Astrocyte (in vitro differentiated cells and primary cell): ENCODE data around the gene FOXD3. TPM values are rescaled to one million over a fixed set of nuclear protein-coding genes. Genes with fewer than 3 reads are reported as not detected.

ENCODE experiments used
- DNase-seq: peaks from one replicate; pipeline ENCODE4 v3.0.0-alpha.2; 2010; ENCODE audit warnings: low read depth
- FAIRE-seq: peaks from 2 replicates; lab custom pipeline; 2011; peaks lifted over from hg19 to GRCh38; lab: Jason Lieb, UNC
- H2AFZ ChIP-seq: 2 replicates; pipeline ENCODE4 v1.6.0; 2012; ENCODE audit warnings: low read depth, low read length, inconsistent platforms
- H3K27ac ChIP-seq: 2 replicates; pipeline ENCODE4 v1.5.1; 2011; ENCODE audit warnings: low read depth, low read length, inconsistent platforms
- H3K27me3 ChIP-seq: 2 replicates; pipeline ENCODE4 v1.6.0; 2011; ENCODE audit warnings: low read length, inconsistent platforms; ENCODE audit not compliant: insufficient read depth
- H3K36me3 ChIP-seq: 2 replicates; pipeline ENCODE4 v1.5.1; 2011; ENCODE audit warnings: low read length, inconsistent platforms; ENCODE audit not compliant: insufficient read depth
- H3K4me1 ChIP-seq: 2 replicates; pipeline ENCODE4 v1.5.1; 2011; ENCODE audit warnings: low read length, inconsistent platforms; ENCODE audit not compliant: insufficient read depth
- H3K4me2 ChIP-seq: 2 replicates; pipeline ENCODE4 v1.6.0; 2012; ENCODE audit warnings: low read length, inconsistent platforms
- H3K4me3 ChIP-seq: 2 replicates; pipeline ENCODE4 v1.5.1; 2011; ENCODE audit warnings: low read depth, mild to moderate bottlenecking, low read length, inconsistent platforms; ENCODE audit not compliant: insufficient read depth
- H3K79me2 ChIP-seq: 2 replicates; pipeline ENCODE4 v1.6.0; 2012; ENCODE audit warnings: mild to moderate bottlenecking, low read length, inconsistent platforms; ENCODE audit not compliant: insufficient read depth
- H3K9ac ChIP-seq: 2 replicates; pipeline ENCODE4 v1.6.0; 2012; ENCODE audit warnings: mild to moderate bottlenecking, low read length, inconsistent platforms
- H3K9me3 ChIP-seq: 2 replicates; pipeline ENCODE4 v1.5.1; 2012; ENCODE audit warnings: low read depth, mild to moderate bottlenecking, low read length, inconsistent platforms; ENCODE audit not compliant: insufficient read depth
- H4K20me1 ChIP-seq: 2 replicates; pipeline ENCODE4 v1.6.0; 2012; ENCODE audit warnings: low read length, inconsistent platforms; ENCODE audit not compliant: insufficient read depth
- H3K27ac Mint-ChIP-seq: one replicate; pipeline ENCODE4 v1.8.0; 2021; ENCODE audit warnings: mild to moderate bottlenecking, mixed read lengths; ENCODE audit not compliant: unreplicated experiment
- H3K27me3 Mint-ChIP-seq: one replicate; pipeline ENCODE4 v1.8.0; 2021; ENCODE audit warnings: low read depth, mixed read lengths; ENCODE audit not compliant: unreplicated experiment
- H3K36me3 Mint-ChIP-seq: one replicate; pipeline ENCODE4 v1.8.0; 2021; ENCODE audit warnings: low read depth, mixed read lengths; ENCODE audit not compliant: unreplicated experiment
- H3K4me1 Mint-ChIP-seq: one replicate; pipeline ENCODE4 v1.8.0; 2021; ENCODE audit warnings: low read depth, mixed read lengths; ENCODE audit not compliant: unreplicated experiment
- H3K4me3 Mint-ChIP-seq: one replicate; pipeline ENCODE4 v1.8.0; 2021; ENCODE audit warnings: mild to moderate bottlenecking, moderate library complexity, mixed read lengths; ENCODE audit not compliant: unreplicated experiment
- H3K9me3 Mint-ChIP-seq: one replicate; pipeline ENCODE4 v1.8.0; 2021; ENCODE audit warnings: mild to moderate bottlenecking, mixed read lengths; ENCODE audit not compliant: unreplicated experiment
- EZH2 ChIP-seq: IDR thresholded peaks from 2 replicates; pipeline ENCODE4 v1.6.1; 2012; ENCODE audit warnings: mild to moderate bottlenecking, low read length, inconsistent platforms; ENCODE audit not compliant: insufficient read depth
- microRNA-seq: library from miRNA; unstranded; fragments of <30 nt; microRNA quantifications from one replicate; pipeline ENCODE4 v1.2.0, GENCODE V29; 2020
- total RNA-seq: library from RNA; stranded (reverse); gene quantifications from 2 replicates; pipeline ENCODE4 v1.2.1, GENCODE V29; 2021
- TF ChIP-seq, protein P1 (sequence below): IDR thresholded peaks from 2 replicates; pipeline ENCODE4 v1.5.1; 2011; ENCODE audit warnings: low read depth, mild to moderate bottlenecking, inconsistent platforms, low read length, moderate library complexity; ENCODE audit not compliant: insufficient read depth

Gene FOXD3
- total RNA-seq, 1 donor from 2014 or later, result not detected

- peaks cover 4% of the 10 kb centered on the region for H3K4me1 ChIP-seq
- H3K4me1 Mint-ChIP-seq, result peaks cover 6% of the 10 kb centered on the region
- H3K4me2 ChIP-seq, result peak within 1 kb of the TSS; percentile 96
- no peak for FAIRE-seq
- no peaks in the 10 kb centered on the region for H3K36me3 ChIP-seq
- H3K27ac Mint-ChIP-seq, result peak within 1 kb of the TSS; percentile 62
- TF ChIP-seq, protein P1, sequence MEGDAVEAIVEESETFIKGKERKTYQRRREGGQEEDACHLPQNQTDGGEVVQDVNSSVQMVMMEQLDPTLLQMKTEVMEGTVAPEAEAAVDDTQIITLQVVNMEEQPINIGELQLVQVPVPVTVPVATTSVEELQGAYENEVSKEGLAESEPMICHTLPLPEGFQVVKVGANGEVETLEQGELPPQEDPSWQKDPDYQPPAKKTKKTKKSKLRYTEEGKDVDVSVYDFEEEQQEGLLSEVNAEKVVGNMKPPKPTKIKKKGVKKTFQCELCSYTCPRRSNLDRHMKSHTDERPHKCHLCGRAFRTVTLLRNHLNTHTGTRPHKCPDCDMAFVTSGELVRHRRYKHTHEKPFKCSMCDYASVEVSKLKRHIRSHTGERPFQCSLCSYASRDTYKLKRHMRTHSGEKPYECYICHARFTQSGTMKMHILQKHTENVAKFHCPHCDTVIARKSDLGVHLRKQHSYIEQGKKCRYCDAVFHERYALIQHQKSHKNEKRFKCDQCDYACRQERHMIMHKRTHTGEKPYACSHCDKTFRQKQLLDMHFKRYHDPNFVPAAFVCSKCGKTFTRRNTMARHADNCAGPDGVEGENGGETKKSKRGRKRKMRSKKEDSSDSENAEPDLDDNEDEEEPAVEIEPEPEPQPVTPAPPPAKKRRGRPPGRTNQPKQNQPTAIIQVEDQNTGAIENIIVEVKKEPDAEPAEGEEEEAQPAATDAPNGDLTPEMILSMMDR, result no peak
- TF ChIP-seq EZH2, result no peak
- no peaks in the 10 kb centered on the region for H3K9me3 Mint-ChIP-seq
- H3K27ac ChIP-seq, result peak within 1 kb of the TSS; percentile 56
- no peaks in the 10 kb centered on the region for H4K20me1 ChIP-seq
- no peaks in the 10 kb centered on the region for H3K27me3 Mint-ChIP-seq
- H3K27me3 ChIP-seq, result peaks cover 3% of the 10 kb centered on the region
- DNase-seq, result peak; percentile 76
- H3K36me3 Mint-ChIP-seq, result no peaks in the 10 kb centered on the region
- H2AFZ ChIP-seq, result peak within 1 kb of the TSS; percentile 97
- H3K9me3 ChIP-seq, result no peaks in the 10 kb centered on the region
- H3K4me3 Mint-ChIP-seq, result peak within 1 kb of the TSS; percentile 98
- peak within 1 kb of the TSS; percentile 90 for H3K9ac ChIP-seq
- peak within 1 kb of the TSS; percentile 98 for H3K4me3 ChIP-seq
- no peaks in the 10 kb centered on the region for H3K79me2 ChIP-seq
These were observed 45.1 kb downstream of the FOXD3 start, which contains the start of gene ALG6 for GRCh38 chr1:63367215-63368103. TSS of gene ALG6 (plus strand) at chr1:63367627. CDS start at chr1:63370978, 3,351 bp downstream.

DNA sequence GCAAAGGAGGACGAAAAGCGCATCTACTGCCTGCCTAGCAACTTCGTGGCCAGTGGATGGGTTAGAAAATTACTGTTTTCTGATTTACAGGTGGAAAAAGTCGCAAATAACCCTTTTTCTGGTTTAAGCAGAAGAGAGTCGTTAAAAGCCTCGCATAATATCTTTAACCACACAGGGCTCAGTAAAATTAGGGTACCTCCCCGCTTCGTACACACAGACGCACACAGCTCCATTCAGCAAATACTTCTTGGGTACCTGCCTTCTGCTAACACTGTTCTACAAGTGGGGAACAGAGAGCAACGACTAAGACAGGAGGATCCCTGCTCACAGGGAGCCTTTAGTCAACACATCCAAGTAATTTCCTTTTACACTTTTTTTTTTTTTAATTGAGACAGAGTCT, 45.8 kb downstream of the FOXD3 start:
- no peaks in the 10 kb centered on the region for H3K36me3 Mint-ChIP-seq
- peak overlapping the region; percentile 98 for H3K4me3 Mint-ChIP-seq
- peaks cover 6% of the 10 kb centered on the region for H3K4me1 Mint-ChIP-seq
- Histone ChIP-seq H2AFZ (peak overlapping the region; percentile 97), H3K9ac (peak overlapping the region; percentile 90), H3K27ac (peak overlapping the region; percentile 56), H3K4me2 (peak overlapping the region; percentile 96), H3K27me3 (no peaks in the 10 kb centered on the region), H3K4me1 (peaks cover 4% of the 10 kb centered on the region), H4K20me1 (no peaks in the 10 kb centered on the region), H3K79me2 (no peaks in the 10 kb centered on the region), H3K36me3 (no peaks in the 10 kb centered on the region), H3K4me3 (peak overlapping the region; percentile 98), H3K9me3 (no peaks in the 10 kb centered on the region)
- no peak for TF ChIP-seq EZH2
- TF ChIP-seq, protein P1, result no peak
- no peaks in the 10 kb centered on the region for H3K9me3 Mint-ChIP-seq
- FAIRE-seq (no peak), DNase-seq (peak; percentile 4)
- peak overlapping the region; percentile 62 for H3K27ac Mint-ChIP-seq
- H3K27me3 Mint-ChIP-seq, result no peaks in the 10 kb centered on the region

Small RNA genes within 50 kb of the gene (microRNA-seq; reads per million reads assigned to microRNA genes)
- not detected for gene MIR6068

Other genes with a start within 250 kb of the FOXD3 start
- 7.8 and 7.9 TPM in 2 replicates for gene ALG6, start 45.1 kb downstream of the FOXD3 start, total RNA-seq
- 13.6 and 15.6 TPM in 2 replicates for gene ITGB3BP, start 200.7 kb downstream of the FOXD3 start, total RNA-seq
- gene EFCAB7, start 201.0 kb downstream of the FOXD3 start, total RNA-seq, result 3.7 and 4.0 TPM in 2 replicates